22Rv1 (cell line): Measurements from ENCODE around the gene EOMES.

ENCODE experiments used
- H3K27ac ChIP-seq: fragments of 450-650 bp; 2 replicates; pipeline ENCODE4 v1.5.1; 2017
- CTCF ChIP-seq: fragments of 450-650 bp; IDR thresholded peaks from 2 replicates; pipeline ENCODE4 v1.5.1; 2017; ENCODE audit warnings: mild to moderate bottlenecking
- ZFX ChIP-seq: fragments of 450-650 bp; IDR thresholded peaks from 2 replicates; pipeline ENCODE4 v1.6.1; 2017; ENCODE audit warnings: antibody characterized with exemption, borderline replicate concordance

EOMES gene

GRCh38 chr3:27679691-27680090 lies 42.4 kb downstream of the EOMES start:
- TF ChIP-seq CTCF, result no peak
- TF ChIP-seq ZFX, result no peak
- no peak overlapping the region for H3K27ac ChIP-seq

GRCh38 chr3:27678234-27678633 lies 43.9 kb downstream of the EOMES start:
- TF ChIP-seq ZFX, result no peak
- no peak for TF ChIP-seq CTCF
- no peak overlapping the region for H3K27ac ChIP-seq

GRCh38 chr3:27677565-27677964 lies 44.6 kb downstream of the EOMES start:
- no peak overlapping the region for H3K27ac ChIP-seq
- no peak for TF ChIP-seq ZFX
- no peak for TF ChIP-seq CTCF

- H3K27ac ChIP-seq, result no peak overlapping the region
- TF ChIP-seq ZFX, result no peak
- no peak for TF ChIP-seq CTCF
These were observed 46.8 kb downstream of the EOMES start for GRCh38 chr3:27675287-27675686.

GRCh38 chr3:27673701-27674100 lies 48.4 kb downstream of the EOMES start:
- TF ChIP-seq ZFX (no peak), CTCF (no peak)
- no peak overlapping the region for H3K27ac ChIP-seq

GRCh38 chr3:27671101-27671500 lies 51.0 kb downstream of the EOMES start:
- TF ChIP-seq ZFX (no peak), CTCF (no peak)
- no peak overlapping the region for H3K27ac ChIP-seq

GRCh38 chr3:27670619-27671018 lies 51.5 kb downstream of the EOMES start:
- no peak overlapping the region for H3K27ac ChIP-seq
- TF ChIP-seq ZFX (no peak), CTCF (no peak)
